ENCODE measurements around the gene CIAPIN1. TPM values are rescaled to one million over a fixed set of nuclear protein-coding genes. Genes with fewer than 3 reads are reported as not detected.

The CIAPIN1 gene
- total and polyA plus RNA-seq, 5 donors from 2014 or later: 27.1 to 56.5 (median 50.6) TPM

DNA sequence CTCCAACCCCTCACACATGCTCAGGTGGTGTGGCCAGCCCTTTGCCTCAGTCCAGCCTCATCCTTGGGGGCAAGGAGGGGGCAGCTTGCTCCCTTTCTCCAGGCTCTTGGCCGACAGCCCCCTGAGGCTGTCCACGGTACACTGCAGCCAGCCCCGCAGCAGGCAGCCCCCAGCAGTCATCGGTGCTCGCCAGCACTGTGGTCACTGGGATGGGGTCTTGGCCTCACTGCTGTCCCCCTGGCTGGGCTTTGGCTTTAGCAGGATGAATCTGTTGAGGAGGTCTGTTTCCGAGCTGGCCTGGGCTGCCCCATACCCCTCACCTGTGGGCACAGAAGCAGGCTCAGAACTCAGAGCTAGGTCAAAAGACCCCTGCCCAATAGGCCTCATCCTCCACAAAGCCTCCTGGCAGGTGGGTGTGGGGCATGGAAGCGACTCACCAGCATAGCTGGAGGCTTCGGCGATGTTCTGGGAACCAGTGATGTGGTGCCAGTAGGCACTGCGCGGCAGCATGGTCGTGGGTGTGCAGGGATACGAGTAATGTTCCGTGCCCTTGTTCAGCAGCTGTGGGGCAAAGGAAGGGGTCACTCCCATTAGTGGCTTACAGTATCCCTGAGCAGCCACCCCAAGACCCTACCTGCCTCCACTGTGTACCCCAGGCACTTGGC is 26.1 kb upstream of the CIAPIN1 start:
- ATAC-seq (ENCODE audit: low read depth in 2 of 2) (no peak), DNase-seq (no peak)
- no peaks in the 10 kb centered on the region for H3K27me3 Mint-ChIP-seq
- Histone ChIP-seq H3K27me3 (ENCODE audit: control insufficient read depth, insufficient read depth, low read length) (no peaks in the 10 kb centered on the region), H3K4me1 (ENCODE audit: control insufficient read depth, insufficient read depth, low read length, poor library complexity, severe bottlenecking) (peaks cover 13% of the 10 kb centered on the region), H3K9me3 (ENCODE audit: control insufficient read depth in 2 of 2, low read length in 2 of 2) (no peaks in the 10 kb centered on the region), H3K27ac (ENCODE audit: insufficient read depth, low read length, poor library complexity, severe bottlenecking) (peak overlapping the region; percentile 2), H3K4me3 (ENCODE audit: low read depth, low read length) (no peak overlapping the region), H3K36me3 (ENCODE audit: control insufficient read depth, insufficient read depth, low read length) (peaks cover 35% of the 10 kb centered on the region)
- peaks cover 0 to 3% (median 0%) of the 10 kb centered on the region in 7 donors for H3K9me3 Mint-ChIP-seq
- no peak overlapping the region for H3K4me3 Mint-ChIP-seq
- no peak overlapping the region for H3K27ac Mint-ChIP-seq
- peaks cover 4 to 16% (median 10%) of the 10 kb centered on the region in 4 donors for H3K4me1 Mint-ChIP-seq
- H3K36me3 Mint-ChIP-seq: peaks cover 22% of the 10 kb centered on the region

DNA sequence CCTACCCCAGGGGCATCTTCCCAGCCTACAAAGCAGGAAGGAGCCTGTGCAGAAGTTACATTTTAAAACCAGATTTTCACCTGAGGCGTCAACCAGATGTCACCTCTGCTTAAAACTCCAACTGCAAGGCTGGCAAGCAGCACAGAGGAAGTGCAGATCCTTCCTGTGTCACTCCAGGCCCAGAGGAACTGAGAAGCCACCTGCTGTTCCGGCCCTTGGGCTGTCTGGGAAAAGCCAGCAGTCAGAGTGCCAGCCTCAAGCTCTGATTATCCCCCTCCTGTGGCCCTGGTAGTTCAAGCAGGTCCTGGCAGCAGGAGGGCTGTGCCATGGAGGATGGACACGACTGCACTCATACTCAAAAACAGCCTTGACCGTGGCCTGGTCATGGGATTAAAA is 25.5 kb upstream of the CIAPIN1 start:
- peak overlapping the region; percentile 2 for H3K27ac ChIP-seq (ENCODE audit: insufficient read depth, low read length, poor library complexity, severe bottlenecking)
- Mint-ChIP-seq H3K4me1 (peaks cover 4 to 17% (median 11%) of the 10 kb centered on the region in 4 donors), H3K27ac (no peak overlapping the region), H3K27me3 (no peaks in the 10 kb centered on the region), H3K36me3 (peaks cover 27% of the 10 kb centered on the region), H3K9me3 (peaks cover 0 to 3% (median 0%) of the 10 kb centered on the region in 7 donors), H3K4me3 (no peak overlapping the region)
- ATAC-seq (ENCODE audit: low read depth in 2 of 2): no peak
- H3K27me3 ChIP-seq (ENCODE audit: control insufficient read depth, insufficient read depth, low read length): no peaks in the 10 kb centered on the region
- peaks cover 42% of the 10 kb centered on the region for H3K36me3 ChIP-seq (ENCODE audit: control insufficient read depth, insufficient read depth, low read length)
- DNase-seq: no peak
- H3K4me3 ChIP-seq (ENCODE audit: low read depth, low read length): no peak overlapping the region
- no peaks in the 10 kb centered on the region for H3K9me3 ChIP-seq (ENCODE audit: control insufficient read depth in 2 of 2, low read length in 2 of 2)
- peaks cover 13% of the 10 kb centered on the region for H3K4me1 ChIP-seq (ENCODE audit: control insufficient read depth, insufficient read depth, low read length, poor library complexity, severe bottlenecking)

DNA sequence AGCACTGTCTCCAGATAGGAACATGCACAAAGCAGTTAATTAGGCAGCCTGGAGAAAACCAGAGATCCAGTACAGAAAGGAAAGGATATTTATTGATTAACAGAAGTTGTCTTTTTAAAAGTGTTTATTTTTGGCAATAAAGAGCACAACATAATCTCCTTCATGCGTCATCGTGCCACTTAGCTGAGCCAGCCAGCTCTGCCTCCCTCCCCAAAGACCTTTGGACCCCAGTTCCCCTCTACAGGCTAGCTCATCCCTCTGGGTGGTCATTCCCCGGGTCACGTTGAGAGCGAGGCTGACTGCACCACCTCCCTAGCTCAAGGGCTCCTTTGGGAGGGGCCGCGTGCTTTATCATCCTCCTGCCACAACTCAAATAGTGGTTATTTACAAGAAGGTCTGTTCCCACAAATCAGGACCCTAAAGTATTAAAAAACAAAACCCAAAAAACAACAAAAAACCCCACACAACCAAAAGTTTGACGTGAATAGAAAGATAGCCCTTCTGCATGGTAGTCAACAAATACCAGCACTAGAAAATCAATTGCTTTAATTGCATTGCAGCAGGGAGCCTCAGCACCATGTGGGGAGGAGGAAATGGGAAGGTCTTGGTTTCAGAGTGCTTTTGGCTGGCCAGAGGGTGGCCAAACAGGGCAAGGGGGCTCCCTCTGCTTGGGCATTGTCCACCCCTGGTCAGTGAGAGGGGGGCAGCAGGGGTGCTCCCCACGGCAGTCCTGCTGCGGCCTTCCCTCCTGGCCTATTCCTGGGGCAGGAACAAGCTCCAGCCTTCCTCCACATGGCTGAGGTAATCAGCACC is 24.9 kb upstream of the CIAPIN1 start:
- Histone ChIP-seq H3K27me3 (ENCODE audit: control insufficient read depth, insufficient read depth, low read length) (no peaks in the 10 kb centered on the region), H3K36me3 (ENCODE audit: control insufficient read depth, insufficient read depth, low read length) (peaks cover 48% of the 10 kb centered on the region), H3K27ac (ENCODE audit: insufficient read depth, low read length, poor library complexity, severe bottlenecking) (no peak overlapping the region), H3K9me3 (ENCODE audit: control insufficient read depth in 2 of 2, low read length in 2 of 2) (no peaks in the 10 kb centered on the region), H3K4me3 (ENCODE audit: low read depth, low read length) (no peak overlapping the region), H3K4me1 (ENCODE audit: control insufficient read depth, insufficient read depth, low read length, poor library complexity, severe bottlenecking) (peaks cover 13% of the 10 kb centered on the region)
- peaks cover 31% of the 10 kb centered on the region for H3K36me3 Mint-ChIP-seq
- H3K4me1 Mint-ChIP-seq: peaks cover 4 to 17% (median 13%) of the 10 kb centered on the region in 4 donors
- peak overlapping the region in 1 of 3 donors; percentile 58 for H3K27ac Mint-ChIP-seq
- no peaks in the 10 kb centered on the region for H3K27me3 Mint-ChIP-seq
- ATAC-seq (ENCODE audit: low read depth in 2 of 2) (no peak), DNase-seq (no peak)
- no peak overlapping the region for H3K4me3 Mint-ChIP-seq
- H3K9me3 Mint-ChIP-seq: peaks cover 0 to 3% (median 0%) of the 10 kb centered on the region in 7 donors

DNA sequence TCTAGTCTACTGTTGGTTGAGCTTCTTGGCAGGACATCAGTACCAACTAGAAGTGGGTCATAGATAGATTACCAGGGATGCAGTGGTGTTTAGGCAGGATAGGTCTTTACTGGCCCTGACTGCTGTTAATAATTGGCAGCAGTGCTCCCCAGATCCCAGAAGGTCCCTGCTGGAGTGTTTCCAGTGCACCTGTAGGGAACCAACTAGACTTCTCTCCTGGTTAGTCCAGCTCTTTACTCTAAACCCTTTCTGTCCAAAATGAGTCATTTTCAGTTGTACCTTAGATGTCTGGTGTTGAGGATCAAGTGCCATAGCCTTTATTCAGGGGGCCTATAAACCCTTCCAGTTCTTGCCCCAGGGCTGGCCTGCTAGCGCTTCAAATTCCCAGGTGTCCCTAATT is 24.0 kb upstream of the CIAPIN1 start:
- no peaks in the 10 kb centered on the region for H3K9me3 ChIP-seq (ENCODE audit: control insufficient read depth in 2 of 2, low read length in 2 of 2)
- no peak for DNase-seq
- H3K9me3 Mint-ChIP-seq: peaks cover 0 to 3% (median 0%) of the 10 kb centered on the region in 7 donors
- H3K4me3 Mint-ChIP-seq: no peak overlapping the region
- H3K4me3 ChIP-seq (ENCODE audit: low read depth, low read length): no peak overlapping the region
- H3K27me3 Mint-ChIP-seq: no peaks in the 10 kb centered on the region
- H3K4me1 Mint-ChIP-seq: peaks cover 4 to 13% (median 10%) of the 10 kb centered on the region in 4 donors
- no peak overlapping the region for H3K27ac Mint-ChIP-seq
- peaks cover 7% of the 10 kb centered on the region for H3K4me1 ChIP-seq (ENCODE audit: control insufficient read depth, insufficient read depth, low read length, poor library complexity, severe bottlenecking)
- H3K27ac ChIP-seq (ENCODE audit: insufficient read depth, low read length, poor library complexity, severe bottlenecking): no peak overlapping the region
- H3K36me3 Mint-ChIP-seq: peaks cover 33% of the 10 kb centered on the region
- peaks cover 55% of the 10 kb centered on the region for H3K36me3 ChIP-seq (ENCODE audit: control insufficient read depth, insufficient read depth, low read length)
- H3K27me3 ChIP-seq (ENCODE audit: control insufficient read depth, insufficient read depth, low read length): no peaks in the 10 kb centered on the region
- no peak for ATAC-seq (ENCODE audit: low read depth in 2 of 2)

DNA sequence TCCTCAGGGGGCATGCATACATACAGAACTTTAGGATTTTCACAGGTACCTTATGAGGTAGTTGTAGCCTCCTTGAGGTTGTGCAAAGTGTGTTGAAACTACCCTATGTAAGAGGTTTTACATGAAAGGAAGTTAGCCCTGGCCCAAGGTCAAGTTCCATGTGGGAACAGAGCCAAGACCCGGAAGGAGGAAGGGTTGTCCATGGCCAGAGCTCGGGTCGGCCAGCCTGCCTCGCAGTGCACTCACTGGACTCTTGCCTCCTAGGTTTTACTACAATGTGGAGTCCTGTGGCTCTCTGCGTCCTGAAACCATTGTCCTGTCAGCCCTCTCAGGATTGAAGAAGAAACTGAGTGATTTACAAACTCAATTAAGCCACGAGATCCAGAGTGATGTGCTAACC is 23.5 kb upstream of the CIAPIN1 start:
- no peak overlapping the region for H3K4me3 ChIP-seq (ENCODE audit: low read depth, low read length)
- peaks cover 0 to 3% (median 0%) of the 10 kb centered on the region in 7 donors for H3K9me3 Mint-ChIP-seq
- no peaks in the 10 kb centered on the region for H3K9me3 ChIP-seq (ENCODE audit: control insufficient read depth in 2 of 2, low read length in 2 of 2)
- H3K27me3 ChIP-seq (ENCODE audit: control insufficient read depth, insufficient read depth, low read length): no peaks in the 10 kb centered on the region
- no peak overlapping the region for H3K27ac ChIP-seq (ENCODE audit: insufficient read depth, low read length, poor library complexity, severe bottlenecking)
- DNase-seq (no peak), ATAC-seq (ENCODE audit: low read depth in 2 of 2) (no peak)
- H3K4me1 Mint-ChIP-seq: peaks cover 4 to 14% (median 12%) of the 10 kb centered on the region in 4 donors
- peak overlapping the region in 1 of 3 donors; percentile 46 for H3K27ac Mint-ChIP-seq
- no peaks in the 10 kb centered on the region for H3K27me3 Mint-ChIP-seq
- H3K36me3 ChIP-seq (ENCODE audit: control insufficient read depth, insufficient read depth, low read length): peaks cover 60% of the 10 kb centered on the region
- H3K4me1 ChIP-seq (ENCODE audit: control insufficient read depth, insufficient read depth, low read length, poor library complexity, severe bottlenecking): peaks cover 2% of the 10 kb centered on the region
- H3K4me3 Mint-ChIP-seq: no peak overlapping the region
- peaks cover 38% of the 10 kb centered on the region for H3K36me3 Mint-ChIP-seq

DNA sequence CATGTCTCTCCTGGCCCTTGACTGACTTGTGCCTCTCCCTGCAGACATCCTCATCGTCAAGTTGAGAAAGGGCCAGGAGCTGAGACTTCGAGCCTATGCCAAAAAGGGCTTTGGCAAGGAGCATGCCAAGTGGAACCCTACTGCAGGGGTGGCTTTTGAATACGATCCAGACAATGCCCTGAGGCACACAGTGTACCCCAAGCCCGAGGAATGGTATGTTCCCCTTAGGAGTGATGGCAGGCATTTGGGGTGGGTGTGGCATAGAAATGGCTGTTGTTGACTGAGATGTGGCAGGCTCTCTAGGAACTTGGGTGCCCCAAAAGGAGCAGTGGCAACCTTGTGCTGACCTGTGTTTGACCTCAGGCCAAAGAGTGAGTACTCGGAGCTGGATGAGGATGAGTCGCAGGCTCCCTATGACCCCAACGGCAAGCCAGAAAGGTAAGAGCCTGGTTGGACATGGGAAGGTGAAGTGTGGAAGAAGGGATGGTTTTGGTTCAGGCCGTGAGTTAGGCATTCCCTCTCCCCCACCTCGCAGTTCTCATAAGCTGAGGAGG is 22.8 kb upstream of the CIAPIN1 start:
- H3K36me3 Mint-ChIP-seq: peaks cover 43% of the 10 kb centered on the region
- ATAC-seq (ENCODE audit: low read depth in 2 of 2) (no peak), DNase-seq (no peak)
- H3K27me3 ChIP-seq (ENCODE audit: control insufficient read depth, insufficient read depth, low read length): no peaks in the 10 kb centered on the region
- H3K9me3 ChIP-seq (ENCODE audit: control insufficient read depth in 2 of 2, low read length in 2 of 2): no peaks in the 10 kb centered on the region
- no peak overlapping the region for H3K27ac ChIP-seq (ENCODE audit: insufficient read depth, low read length, poor library complexity, severe bottlenecking)
- peaks cover 63% of the 10 kb centered on the region for H3K36me3 ChIP-seq (ENCODE audit: control insufficient read depth, insufficient read depth, low read length)
- peaks cover 4 to 18% (median 15%) of the 10 kb centered on the region in 4 donors for H3K4me1 Mint-ChIP-seq
- no peaks in the 10 kb centered on the region for H3K27me3 Mint-ChIP-seq
- no peak overlapping the region for H3K4me3 ChIP-seq (ENCODE audit: low read depth, low read length)
- no peak overlapping the region for H3K27ac Mint-ChIP-seq
- H3K4me1 ChIP-seq (ENCODE audit: control insufficient read depth, insufficient read depth, low read length, poor library complexity, severe bottlenecking): peaks cover 3% of the 10 kb centered on the region
- H3K4me3 Mint-ChIP-seq: no peak overlapping the region
- H3K9me3 Mint-ChIP-seq: peaks cover 0 to 3% (median 0%) of the 10 kb centered on the region in 7 donors

DNA sequence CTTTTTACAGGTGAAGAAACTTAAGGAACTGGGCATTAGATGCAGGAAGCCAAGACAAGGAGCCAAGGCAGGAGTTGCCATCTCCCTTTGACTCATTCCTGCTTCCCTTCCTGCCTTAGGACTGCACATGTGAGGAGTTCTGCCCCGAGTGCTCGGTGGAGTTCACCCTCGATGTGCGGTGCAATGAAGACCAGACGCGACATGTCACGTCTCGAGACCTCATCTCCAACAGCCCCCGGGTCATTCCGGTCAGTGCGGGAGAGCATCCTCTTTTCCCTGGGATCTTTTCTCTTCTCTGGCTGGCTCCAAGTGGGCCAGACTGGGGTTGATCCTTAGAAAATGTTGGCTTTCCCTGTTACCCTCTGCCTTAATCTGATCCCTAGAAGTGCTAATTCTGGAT is 21.9 kb upstream of the CIAPIN1 start:
- H3K9me3 Mint-ChIP-seq: peaks cover 0 to 3% (median 0%) of the 10 kb centered on the region in 7 donors
- H3K27ac Mint-ChIP-seq: no peak overlapping the region
- peaks cover 10% of the 10 kb centered on the region for H3K4me1 ChIP-seq (ENCODE audit: control insufficient read depth, insufficient read depth, low read length, poor library complexity, severe bottlenecking)
- no peaks in the 10 kb centered on the region for H3K27me3 ChIP-seq (ENCODE audit: control insufficient read depth, insufficient read depth, low read length)
- ATAC-seq (ENCODE audit: low read depth in 2 of 2): no peak
- no peak overlapping the region for H3K4me3 ChIP-seq (ENCODE audit: low read depth, low read length)
- no peak for DNase-seq
- no peak overlapping the region for H3K4me3 Mint-ChIP-seq
- H3K36me3 ChIP-seq (ENCODE audit: control insufficient read depth, insufficient read depth, low read length): peaks cover 69% of the 10 kb centered on the region
- peaks cover 6 to 27% (median 24%) of the 10 kb centered on the region in 4 donors for H3K4me1 Mint-ChIP-seq
- H3K36me3 Mint-ChIP-seq: peaks cover 50% of the 10 kb centered on the region
- H3K27me3 Mint-ChIP-seq: no peaks in the 10 kb centered on the region
- no peak overlapping the region for H3K27ac ChIP-seq (ENCODE audit: insufficient read depth, low read length, poor library complexity, severe bottlenecking)
- no peaks in the 10 kb centered on the region for H3K9me3 ChIP-seq (ENCODE audit: control insufficient read depth in 2 of 2, low read length in 2 of 2)
